ENCODE measurements around the gene TAB2.

GRCh38 chr6:149275621-149276020 lies 41.9 kb upstream of the TAB2 start:
- TF ChIP-seq CTCF (IDR thresholded peaks at IDR 0.05; ENCODE audit: poor library complexity) (no peak), EZH2 (IDR thresholded peaks at IDR 0.05; ENCODE audit: borderline replicate concordance) (no peak), EZH2phosphoT487 (IDR thresholded peaks at IDR 0.05; ENCODE audit: low read depth, severe bottlenecking, unreplicated experiment) (no peak)
